H1 (cell line): ENCODE results near the gene RNF166. TPM values are rescaled to one million over a fixed set of nuclear protein-coding genes. Genes with fewer than 3 reads are reported as not detected.

Experiments
- CTCF ChIA-PET: fragments of 300-600 bp; sonication (Branson Sonifier 250); formaldehyde crosslinking; loops from one replicate; lab custom pipeline; 2021; ENCODE audit not compliant: partially characterized antibody; lab: Charles Lee
- POLR2A ChIA-PET: fragments of 300-600 bp; sonication (Branson Sonifier 250); formaldehyde crosslinking; loops from one replicate; lab custom pipeline; 2021; ENCODE audit warnings: inconsistent platforms; ENCODE audit not compliant: partially characterized antibody; lab: Charles Lee
- DNase-seq, 2 experiments: peaks; one replicate each; pipeline versions ENCODE4 v3.0.0 to v3.0.0-alpha.2; 2010 to 2022; ENCODE audit warnings: low spot score in 2 of 2, low read depth in 1 of 2, mixed read lengths in 1 of 2
- FAIRE-seq: peaks from 2 replicates; lab custom pipeline; 2011; peaks lifted over from hg19 to GRCh38; lab: Jason Lieb, UNC
- H2AFZ ChIP-seq: 2 replicates; pipeline ENCODE4 v1.8.1; 2012; ENCODE audit warnings: low read length, inconsistent platforms
- H2AK5ac ChIP-seq: 2 replicates; pipeline ENCODE4 v1.6.1; 2013; ENCODE audit warnings: low read depth, low read length
- H2BK120ac ChIP-seq: replicated peaks from 2 replicates; pipeline ENCODE3; 2013; ENCODE audit warnings: low read depth, low read length, inconsistent platforms
- H2BK12ac ChIP-seq: 2 replicates; pipeline ENCODE4 v1.6.1; 2013; ENCODE audit warnings: low read depth, low read length
- H2BK15ac ChIP-seq: 2 replicates; pipeline ENCODE4 v1.6.1; 2013; ENCODE audit warnings: low read length
- H2BK20ac ChIP-seq: 2 replicates; pipeline ENCODE4 v1.6.1; 2013; ENCODE audit warnings: low read length
- H2BK5ac ChIP-seq: 2 replicates; pipeline ENCODE4 v1.6.1; 2013; ENCODE audit warnings: low read depth, low read length
- H3K14ac ChIP-seq: 2 replicates; pipeline ENCODE4 v1.6.1; 2013; ENCODE audit warnings: inconsistent platforms; ENCODE audit not compliant: insufficient read length
- H3K18ac ChIP-seq: 2 replicates; pipeline ENCODE4 v1.6.1; 2013; ENCODE audit warnings: low read length; ENCODE audit errors: extremely low read depth
- H3K23ac ChIP-seq: 2 replicates; pipeline ENCODE4 v1.6.1; 2013; ENCODE audit warnings: inconsistent platforms; ENCODE audit not compliant: insufficient read length
- H3K23me2 ChIP-seq: 2 replicates; pipeline ENCODE4 v1.6.1; 2013; ENCODE audit warnings: low read depth, low read length
- H3K27ac ChIP-seq: 2 replicates; pipeline ENCODE4 v1.6.1; 2011; ENCODE audit warnings: low read depth, low read length, inconsistent platforms
- H3K27me3 ChIP-seq, 4 experiments: replicated peaks in 1 of 4; 1 replicate in 1 of 4; 2 replicates in 3 of 4; pipeline versions ENCODE4 v1.6.1 to v1.8.1; 2011 to 2013; ENCODE audit warnings: low read length in 3 of 4, mild to moderate bottlenecking in 3 of 4, inconsistent platforms in 2 of 4, mixed read lengths in 2 of 4, moderate library complexity in 1 of 4; ENCODE audit not compliant: control insufficient read depth in 3 of 4, insufficient read depth in 3 of 4; ENCODE audit errors: extremely low read depth in 1 of 4
- H3K36me3 ChIP-seq, 4 experiments: 2 replicates each; pipeline versions ENCODE4 v1.6.1 to v1.8.1; 2011 to 2013; ENCODE audit warnings: mild to moderate bottlenecking in 4 of 4, low read length in 3 of 4, moderate library complexity in 2 of 4, control low read depth in 1 of 4, inconsistent platforms in 1 of 4; ENCODE audit not compliant: insufficient read depth in 4 of 4, control insufficient read depth in 2 of 4
- H3K4ac ChIP-seq: replicated peaks from 2 replicates; pipeline ENCODE3; 2013; ENCODE audit warnings: low read length, low read depth, mixed read lengths, inconsistent platforms; ENCODE audit not compliant: insufficient read length
- H3K4me1 ChIP-seq, 4 experiments: replicated peaks in 1 of 4; 1 replicate in 1 of 4; 2 replicates in 3 of 4; pipeline versions ENCODE4 v1.6.1 to v1.8.1; 2011 to 2013; ENCODE audit warnings: low read length in 3 of 4, inconsistent platforms in 2 of 4, mixed read lengths in 1 of 4; ENCODE audit not compliant: insufficient read depth in 4 of 4, control insufficient read depth in 3 of 4
- H3K4me2 ChIP-seq, 2 experiments: 2 replicates each; pipeline versions ENCODE4 v1.6.1 to v1.8.1; 2011 to 2013; ENCODE audit warnings: low read depth in 2 of 2, low read length in 2 of 2, control low read depth in 1 of 2, inconsistent platforms in 1 of 2, mild to moderate bottlenecking in 1 of 2; ENCODE audit not compliant: insufficient read depth in 1 of 2
- H3K4me3 ChIP-seq, 4 experiments: fragments of 200-600, 300-600 bp in 1 of 4; sonication (generic), shearing (Covaris generic), sonication (Bioruptor Twin) in 1 of 4; 2 replicates each; pipeline versions ENCODE4 v1.5.1 to v1.8.1; 2011 to 2016; ENCODE audit warnings: low read length in 4 of 4, low read depth in 3 of 4, control low read depth in 2 of 4, inconsistent platforms in 2 of 4, mild to moderate bottlenecking in 2 of 4, mixed read lengths in 1 of 4, moderate library complexity in 1 of 4; ENCODE audit not compliant: insufficient read depth in 2 of 4; ENCODE audit errors: extremely low read depth in 1 of 4
- H3K56ac ChIP-seq: replicated peaks from 2 replicates; pipeline ENCODE3; 2013; ENCODE audit warnings: low read depth, mild to moderate bottlenecking, mixed read lengths, low read length, inconsistent platforms; ENCODE audit not compliant: insufficient read length
- H3K79me1 ChIP-seq: 2 replicates; pipeline ENCODE4 v1.6.1; 2013; ENCODE audit warnings: low read depth, low read length, control low read depth
- H3K79me2 ChIP-seq, 2 experiments: 2 replicates each; pipeline versions ENCODE4 v1.6.1 to v1.8.1; 2012 to 2013; ENCODE audit warnings: low read length in 2 of 2, mild to moderate bottlenecking in 2 of 2, inconsistent platforms in 1 of 2; ENCODE audit not compliant: insufficient read depth in 2 of 2, control insufficient read depth in 1 of 2
- H3K9ac ChIP-seq, 4 experiments: replicated peaks in 1 of 4; 1 replicate in 1 of 4; 2 replicates in 3 of 4; pipeline versions ENCODE4 v1.6.1 to v1.8.1; 2011 to 2013; ENCODE audit warnings: low read depth in 3 of 4, low read length in 3 of 4, control low read depth in 2 of 4, mild to moderate bottlenecking in 2 of 4, moderate library complexity in 2 of 4, inconsistent platforms in 1 of 4; ENCODE audit errors: extremely low read depth in 1 of 4
- H3K9me3 ChIP-seq, 2 experiments: 2 replicates each; pipeline versions ENCODE4 v1.6.1 to v1.8.1; 2012 to 2013; ENCODE audit warnings: mild to moderate bottlenecking in 2 of 2, moderate library complexity in 2 of 2, control low read depth in 1 of 2, inconsistent platforms in 1 of 2, low read depth in 1 of 2, low read length in 1 of 2, mixed read lengths in 1 of 2; ENCODE audit not compliant: insufficient read depth in 2 of 2
- H4K20me1 ChIP-seq, 2 experiments: replicated peaks in 1 of 2; 2 replicates each; pipeline versions ENCODE3 to v1.8.1; 2011 to 2013; ENCODE audit warnings: inconsistent platforms in 2 of 2, low read length in 2 of 2, mild to moderate bottlenecking in 1 of 2; ENCODE audit not compliant: insufficient read depth in 2 of 2, control insufficient read depth in 1 of 2
- H4K5ac ChIP-seq: 2 replicates; pipeline ENCODE4 v1.6.1; 2013; ENCODE audit warnings: low read length, low read depth, mixed read lengths, inconsistent platforms; ENCODE audit not compliant: insufficient read length
- H4K8ac ChIP-seq: 2 replicates; pipeline ENCODE4 v1.8.0; 2013; ENCODE audit warnings: mild to moderate bottlenecking, moderate library complexity, low read length, inconsistent platforms; ENCODE audit not compliant: insufficient read depth; ENCODE audit errors: extremely low read depth
- H4K91ac ChIP-seq: replicated peaks from 2 replicates; pipeline ENCODE3; 2013; ENCODE audit warnings: low read length, mixed read lengths, inconsistent platforms; ENCODE audit not compliant: insufficient read length
- ATF3 ChIP-seq: IDR thresholded peaks from 2 replicates; pipeline ENCODE4 v1.6.1; 2011; ENCODE audit warnings: low read depth, mild to moderate bottlenecking, low read length; ENCODE audit not compliant: insufficient read depth
- CHD1 ChIP-seq: IDR thresholded peaks from 2 replicates; pipeline ENCODE4 v1.6.1; 2012; ENCODE audit warnings: low read depth, low read length, improper control_type of control experiment
- CTBP2 ChIP-seq: IDR thresholded peaks from 2 replicates; pipeline ENCODE4 v1.7.0; 2011; ENCODE audit warnings: borderline replicate concordance, mild to moderate bottlenecking, moderate library complexity, mixed read lengths, low read length; ENCODE audit not compliant: insufficient read depth, insufficient read length
- CTCF ChIP-seq, 3 experiments: IDR thresholded peaks; 1 replicate in 2 of 3; 2 replicates in 1 of 3; pipeline versions ENCODE4 v1.5.1 to v1.6.1; 2011; ENCODE audit warnings: low read length in 3 of 3, mild to moderate bottlenecking in 3 of 3, inconsistent platforms in 2 of 3, low read depth in 1 of 3, moderate library complexity in 1 of 3; ENCODE audit not compliant: insufficient read depth in 1 of 3; ENCODE audit errors: control extremely low read depth in 1 of 3
- GTF2F1 ChIP-seq: IDR thresholded peaks from 2 replicates; pipeline ENCODE4 v1.6.1; 2012; ENCODE audit warnings: low read depth, low read length, improper control_type of control experiment, borderline replicate concordance
- HDAC6 ChIP-seq: IDR thresholded peaks from one replicate; pipeline ENCODE4 v1.7.1; 2012; ENCODE audit warnings: low read depth, mild to moderate bottlenecking, inconsistent platforms, low read length, moderate library complexity
- JUN ChIP-seq: IDR thresholded peaks from 2 replicates; pipeline ENCODE4 v1.6.1; 2011; ENCODE audit warnings: low read depth, mild to moderate bottlenecking, improper control_type of control experiment, low read length
- MAFK ChIP-seq: IDR thresholded peaks from 2 replicates; pipeline ENCODE4 v1.6.1; 2012; ENCODE audit warnings: low read depth, mild to moderate bottlenecking, improper control_type of control experiment, low read length
- SIX5 ChIP-seq: IDR thresholded peaks from 2 replicates; pipeline ENCODE4 v1.6.1; 2011; ENCODE audit warnings: mild to moderate bottlenecking, low read depth, low read length
- WGBS, 2 experiments: shearing (Covaris generic) in 1 of 2; methylation state at CpG; one replicate each; pipeline versions ENCODE4 v1.1.6 to v1.1.7; 2013 to 2015; ENCODE audit warnings: low lambda C conversion rate in 2 of 2, mixed read lengths in 2 of 2, inconsistent platforms in 1 of 2, low coverage in 1 of 2, missing lambda C conversion rate in 1 of 2; ENCODE audit not compliant: insufficient replicate concordance in 2 of 2, insufficient coverage in 1 of 2, insufficient read length in 1 of 2; ENCODE audit errors: extremely low coverage in 1 of 2, missing lambda C conversion rate in 1 of 2; 5-methylcytosine and 5-hydroxymethylcytosine counted together
- polyA plus RNA-seq, 7 experiments: library from polyadenylated mRNA; depleted of rRNA in 3 of 7; stranded (reverse) in 5 of 7; unstranded in 2 of 7; fragments of >200 nt in 5 of 7; fragments of 200-250 nt in 2 of 7; gene quantifications; 1 replicate in 5 of 7; 2 replicates in 1 of 7; 4 replicates in 1 of 7; pipeline versions ENCODE4 v1.2.1 to v1.2.3, GENCODE V29; 2011 to 2013; ENCODE audit warnings: missing spikeins in 2 of 7, mixed read lengths in 2 of 7
- total RNA-seq: library from RNA; stranded (reverse); fragmentation: NEBNext Ultra II Directional; extraction: Animal tissue kit (Norgen Biotek cat#: 25700); gene quantifications from 2 replicates; pipeline ENCODE4 v1.2.1, GENCODE V29; 2021

Gene RNF166
- total and polyA plus RNA-seq, 2 of the 8 experiments (the other 6 are each of a cell fraction or from before 2014, with no cell fraction given), result 29.8 to 31.2 TPM

- Histone ChIP-seq H4K20me1 (peaks cover 0 to 4% of the 10 kb centered on the region in 2 experiments), H4K5ac (no peak overlapping the region), H3K4me3 (no peak overlapping the region), H2BK12ac (no peak overlapping the region), H2BK5ac (no peak overlapping the region), H3K36me3 (no peaks in the 10 kb centered on the region), H3K79me1 (no peaks in the 10 kb centered on the region), H2BK120ac (no peak overlapping the region), H4K8ac (no peak overlapping the region), H3K56ac (no peak overlapping the region), H3K14ac (no peak overlapping the region), H3K79me2 (no peaks in the 10 kb centered on the region), H4K91ac (no peak overlapping the region), H3K27ac (no peak overlapping the region), H2AK5ac (no peak overlapping the region), H3K4ac (no peak overlapping the region), H3K18ac (no peak overlapping the region), H3K9ac (no peak overlapping the region), H2AFZ (no peak overlapping the region), H3K27me3 (no peaks in the 10 kb centered on the region), H3K4me1 (peaks cover 0 to 11% (median 6%) of the 10 kb centered on the region in 4 experiments; a peak in 4 of 7 replicates), H3K4me2 (no peak overlapping the region), H3K9me3 (no peaks in the 10 kb centered on the region), H3K23ac (no peak overlapping the region), H3K23me2 (no peaks in the 10 kb centered on the region), H2BK15ac (no peak overlapping the region), H2BK20ac (no peak overlapping the region)
- FAIRE-seq, result no peak
- no peak for DNase-seq
- WGBS, 2 experiments, result 95% methylated on average over 15 of the region's 19 CpGs; no CpG with 5 or more reads in 1 of the 2 experiments
- CTCF ChIA-PET, result interaction anchor here (0.6 to 25.0 kb wide), 25 partner anchors 6 to 1059 kb away, joined by 3 to 251 read pairs (median 4); partner anchors contain the start of gene CDT1
- POLR2A ChIA-PET, result interaction anchor here (1.0 kb wide), 1 partner anchor 64 kb away, joined by 3 read pairs; no protein-coding TSS in a partner anchor
- TF ChIP-seq CHD1 (no peak), GTF2F1 (no peak), ATF3 (no peak), SIX5 (no peak), CTCF (IDR thresholded peaks at IDR 0.05; ENCODE audit: control extremely low read depth in 1 of 3, insufficient read depth in 1 of 3, low read depth in 1 of 3, low read length in 3 of 3) (no peak), CTBP2 (no peak), HDAC6 (no peak), MAFK (no peak), JUN (no peak)
Observed at GRCh38 chr16:88742896-88743605, 36.8 kb upstream of the RNF166 start.
